Osteoblast (primary cell): ENCODE results near the gene IFRD2. TPM values are rescaled to one million over a fixed set of nuclear protein-coding genes. Genes with fewer than 3 reads are reported as not detected.

Source experiments
- DNase-seq: peaks from one replicate; pipeline ENCODE4 v3.0.0; 2011; ENCODE audit warnings: low spot score, mixed read lengths; ENCODE audit not compliant: insufficient read length; ENCODE audit errors: missing footprints
- H2AFZ ChIP-seq: 2 replicates; pipeline ENCODE4 v1.6.0; 2011; ENCODE audit warnings: mild to moderate bottlenecking, low read length
- H3K27ac ChIP-seq: 2 replicates; pipeline ENCODE4 v1.5.1; 2011; ENCODE audit warnings: mild to moderate bottlenecking, low read depth, low read length, moderate library complexity
- H3K27me3 ChIP-seq: 2 replicates; pipeline ENCODE4 v1.6.0; 2012; ENCODE audit warnings: mild to moderate bottlenecking, control low read depth, inconsistent platforms, low read length, moderate library complexity; ENCODE audit not compliant: insufficient read depth
- H3K36me3 ChIP-seq: 2 replicates; pipeline ENCODE4 v1.5.1; 2011; ENCODE audit warnings: mild to moderate bottlenecking, low read length, control low read depth, moderate library complexity; ENCODE audit not compliant: insufficient read depth
- H3K4me1 ChIP-seq: 2 replicates; pipeline ENCODE4 v1.5.1; 2011; ENCODE audit warnings: mild to moderate bottlenecking, low read length, control low read depth, moderate library complexity; ENCODE audit not compliant: insufficient read depth
- H3K4me2 ChIP-seq: 2 replicates; pipeline ENCODE4 v1.6.0; 2011; ENCODE audit warnings: mild to moderate bottlenecking, low read length; ENCODE audit not compliant: insufficient read depth
- H3K4me3 ChIP-seq: fragments of 200-600 bp; sonication (generic); 3 replicates; pipeline ENCODE4 v1.5.1; 2012; ENCODE audit warnings: mild to moderate bottlenecking, low read length, inconsistent platforms; ENCODE audit not compliant: insufficient read depth
- H3K79me2 ChIP-seq: 2 replicates; pipeline ENCODE4 v1.6.0; 2012; ENCODE audit warnings: mild to moderate bottlenecking, low read length, control low read depth, inconsistent platforms; ENCODE audit not compliant: insufficient read depth
- H3K9me3 ChIP-seq: 2 replicates; pipeline ENCODE4 v1.5.1; 2011; ENCODE audit warnings: low read depth, low read length, control low read depth
- H4K20me1 ChIP-seq: 2 replicates; pipeline ENCODE4 v1.6.0; 2012; ENCODE audit warnings: mild to moderate bottlenecking, low read length, control low read depth; ENCODE audit not compliant: insufficient read depth
- CTCF ChIP-seq: IDR thresholded peaks from 2 replicates; pipeline ENCODE4 v1.5.1; 2011; ENCODE audit warnings: mild to moderate bottlenecking, low read depth, low read length, moderate library complexity; ENCODE audit errors: extremely low read depth
- total RNA-seq: library from RNA; depleted of rRNA; stranded (reverse); fragments of >200 nt; gene quantifications from 2 replicates; pipeline ENCODE4 v1.2.3, GENCODE V29; 2012

Gene IFRD2
- total RNA-seq, 1 donor, result 65.1 TPM

- Histone ChIP-seq H2AFZ (peak overlapping the region; percentile 96), H3K27me3 (no peaks in the 10 kb centered on the region), H3K79me2 (peaks cover 30% of the 10 kb centered on the region), H3K9me3 (no peaks in the 10 kb centered on the region), H3K4me3 (peak overlapping the region; percentile 81), H3K36me3 (peaks cover 23% of the 10 kb centered on the region), H3K4me1 (peaks cover 17% of the 10 kb centered on the region), H4K20me1 (no peaks in the 10 kb centered on the region), H3K4me2 (peak overlapping the region; percentile 89), H3K27ac (peak overlapping the region; percentile 56)
- no peak for TF ChIP-seq CTCF
- no peak for DNase-seq
Measured at GRCh38 chr3:50293079-50293801, 1.0 kb upstream of the IFRD2 start.

- H3K9me3 ChIP-seq, result no peaks in the 10 kb centered on the region
- H3K27ac ChIP-seq, result no peak overlapping the region
- H3K4me1 ChIP-seq, result peaks cover 14% of the 10 kb centered on the region
- TF ChIP-seq CTCF, result no peak
- no peak overlapping the region for H3K4me2 ChIP-seq
- peaks cover 33% of the 10 kb centered on the region for H3K36me3 ChIP-seq
- peaks cover 25% of the 10 kb centered on the region for H3K79me2 ChIP-seq
- no peak for DNase-seq
- no peak overlapping the region for H2AFZ ChIP-seq
- H3K27me3 ChIP-seq, result no peaks in the 10 kb centered on the region
- no peaks in the 10 kb centered on the region for H4K20me1 ChIP-seq
- no peak overlapping the region for H3K4me3 ChIP-seq
Measured at GRCh38 chr3:50290161-50290641, 2.0 kb downstream of the IFRD2 start.

- TF ChIP-seq CTCF, result no peak
- H3K27me3 ChIP-seq, result no peaks in the 10 kb centered on the region
- DNase-seq, result peak; percentile 25
Measured at GRCh38 chr3:50289130-50289529, 3.1 kb downstream of the IFRD2 start.

DNA sequence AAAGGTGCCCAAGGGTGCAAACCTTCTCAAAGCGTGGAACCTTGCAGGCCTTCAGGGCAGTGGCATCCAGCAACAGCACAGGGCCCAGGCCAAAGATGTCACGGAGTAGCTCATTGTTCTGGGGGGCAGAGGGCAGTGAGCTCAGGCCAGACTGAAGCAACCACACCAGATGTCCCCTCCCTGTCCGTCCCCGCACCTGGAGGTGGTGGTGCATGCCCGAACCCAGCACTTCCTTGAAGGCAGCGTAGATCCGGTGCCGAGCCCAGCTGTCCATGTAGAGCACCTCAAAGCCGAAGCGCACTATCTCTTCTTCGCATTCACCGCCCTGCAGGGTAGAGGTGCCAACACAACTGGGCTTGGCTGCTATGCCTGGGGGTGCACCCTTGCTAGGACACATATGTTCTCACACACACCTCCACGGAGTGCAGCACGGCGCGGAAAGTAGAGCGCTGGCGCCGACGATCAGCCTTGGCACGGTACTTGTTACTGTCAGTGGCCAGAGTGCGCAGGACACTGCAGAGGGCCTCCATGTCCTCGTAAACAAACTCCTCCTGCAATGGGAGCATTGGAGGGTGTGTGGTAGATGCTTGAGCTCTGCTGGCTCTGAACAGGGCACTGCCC is 3.7 kb downstream of the IFRD2 start:
- H3K79me2 ChIP-seq, result peaks cover 25% of the 10 kb centered on the region
- no peak overlapping the region for H2AFZ ChIP-seq
- H4K20me1 ChIP-seq, result no peaks in the 10 kb centered on the region
- H3K4me1 ChIP-seq, result peaks cover 14% of the 10 kb centered on the region
- H3K27ac ChIP-seq, result no peak overlapping the region
- no peaks in the 10 kb centered on the region for H3K9me3 ChIP-seq
- H3K4me2 ChIP-seq, result no peak overlapping the region
- TF ChIP-seq CTCF, result no peak
- DNase-seq, result no peak
- peaks cover 33% of the 10 kb centered on the region for H3K36me3 ChIP-seq
- no peaks in the 10 kb centered on the region for H3K27me3 ChIP-seq
- H3K4me3 ChIP-seq, result no peak overlapping the region

More at GRCh38 chr3:50289130-50289529, 3.1 kb downstream of the IFRD2 start:
- Histone ChIP-seq H3K4me2 (no peak overlapping the region), H3K4me3 (no peak overlapping the region), H4K20me1 (no peaks in the 10 kb centered on the region), H3K79me2 (peaks cover 25% of the 10 kb centered on the region), H2AFZ (no peak overlapping the region), H3K27ac (no peak overlapping the region), H3K4me1 (peaks cover 14% of the 10 kb centered on the region), H3K9me3 (no peaks in the 10 kb centered on the region), H3K36me3 (peaks cover 33% of the 10 kb centered on the region)
